GM18907 (cell line): ENCODE measurements around the gene ZCCHC24.

Experiments
- ATAC-seq: cut with Tn5 transposase; IDR thresholded peaks from one replicate; pipeline ENCODE4 v1.9.1; 2021; ENCODE audit warnings: mild to moderate bottlenecking, moderate library complexity; ENCODE audit not compliant: unreplicated experiment

The ZCCHC24 gene

GRCh38 chr10:79374312-79375191 lies 70.9 kb downstream of the ZCCHC24 start:
- ATAC-seq = peak; percentile 70

DNA sequence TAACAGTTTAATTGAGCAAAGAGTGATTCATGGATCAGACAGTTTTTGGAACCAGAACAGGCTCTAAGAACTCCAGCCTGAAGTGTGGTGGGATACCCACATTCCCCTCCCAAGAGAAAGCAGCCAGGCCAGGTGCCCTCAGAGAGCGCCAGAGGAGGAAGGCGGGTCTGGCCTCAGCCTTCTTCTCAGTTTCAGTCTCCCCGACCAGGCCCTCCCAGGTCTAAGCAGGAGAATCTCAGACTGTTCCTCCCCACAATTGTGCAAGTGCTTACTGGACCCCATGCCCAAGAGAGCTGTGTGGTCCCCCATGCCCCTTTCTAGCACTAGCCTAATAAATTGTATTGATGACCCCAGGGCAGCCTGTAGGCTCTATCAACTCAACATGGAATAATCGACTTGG lies 72.6 kb downstream of the ZCCHC24 start:
- no peak for ATAC-seq

DNA sequence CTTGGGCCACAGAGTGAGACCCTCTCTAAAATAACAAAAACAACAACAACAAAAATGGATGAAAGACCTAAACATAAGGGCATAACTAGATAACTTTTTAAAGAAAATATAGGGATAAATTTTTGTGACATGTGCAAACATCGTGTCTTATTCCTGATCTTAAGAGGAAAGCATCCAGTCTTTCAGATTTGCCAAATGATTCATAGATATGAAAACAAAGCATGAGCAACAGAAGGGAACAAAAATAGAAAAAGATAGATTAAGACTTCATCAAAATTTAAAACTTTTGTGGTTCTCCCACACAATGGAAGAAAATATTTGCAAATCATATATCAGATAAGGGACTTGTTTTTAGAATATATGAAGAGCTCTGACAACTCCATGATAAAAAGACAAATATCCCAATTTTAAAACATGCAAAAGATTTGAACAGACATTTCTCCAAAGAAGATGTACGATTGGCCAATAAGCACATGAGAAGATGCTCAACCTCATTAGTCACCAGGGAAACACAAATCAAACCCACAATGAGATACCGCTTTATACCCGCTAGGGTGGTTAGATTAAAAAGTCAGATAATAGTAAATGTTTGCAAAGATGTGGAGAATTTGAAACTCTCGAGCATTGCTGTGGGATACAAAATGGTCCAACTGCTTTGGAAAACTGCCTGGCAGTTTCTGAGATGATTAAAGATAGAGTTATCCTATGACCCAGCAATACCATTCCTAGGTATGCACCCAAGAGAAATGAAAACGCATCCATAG lies 77.8 kb downstream of the ZCCHC24 start:
- ATAC-seq = no peak

GRCh38 chr10:79361726-79362397 lies 83.6 kb downstream of the ZCCHC24 start:
- no peak for ATAC-seq

GRCh38 chr10:79360499-79361342 lies 84.7 kb downstream of the ZCCHC24 start:
- ATAC-seq = no peak

DNA sequence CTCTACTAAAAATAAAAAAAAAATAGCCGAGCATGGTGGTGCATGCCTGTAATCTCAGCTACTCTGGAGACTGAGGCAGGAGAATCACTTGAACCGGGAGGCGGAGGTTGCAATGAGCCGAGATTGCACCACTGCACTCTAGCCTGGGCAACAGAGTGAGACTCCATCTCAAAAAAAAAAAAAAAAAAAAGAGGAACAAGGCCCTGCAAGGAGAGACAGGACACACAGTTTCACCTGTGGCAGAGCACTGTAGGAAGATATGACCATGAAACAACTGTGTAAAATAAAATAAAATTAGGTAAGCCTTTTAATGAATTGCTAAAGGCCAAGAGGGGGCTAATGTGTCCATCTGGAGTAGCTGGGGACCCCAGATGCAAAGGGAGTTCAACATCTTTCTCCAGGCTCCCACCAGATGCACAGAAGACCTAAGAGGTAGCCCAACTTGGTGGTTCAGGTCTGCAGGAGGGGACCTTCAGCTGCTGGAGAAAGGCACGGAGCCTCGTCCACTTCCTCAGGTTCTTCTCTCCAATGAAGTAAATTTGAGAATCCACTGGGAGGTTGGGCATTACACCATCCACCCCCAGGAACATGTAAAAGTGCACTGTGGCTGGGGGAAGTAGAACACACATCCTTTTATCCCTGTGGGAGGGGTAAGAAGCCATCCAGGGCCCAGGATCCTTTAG lies 85.5 kb downstream of the ZCCHC24 start:
- no peak for ATAC-seq

DNA sequence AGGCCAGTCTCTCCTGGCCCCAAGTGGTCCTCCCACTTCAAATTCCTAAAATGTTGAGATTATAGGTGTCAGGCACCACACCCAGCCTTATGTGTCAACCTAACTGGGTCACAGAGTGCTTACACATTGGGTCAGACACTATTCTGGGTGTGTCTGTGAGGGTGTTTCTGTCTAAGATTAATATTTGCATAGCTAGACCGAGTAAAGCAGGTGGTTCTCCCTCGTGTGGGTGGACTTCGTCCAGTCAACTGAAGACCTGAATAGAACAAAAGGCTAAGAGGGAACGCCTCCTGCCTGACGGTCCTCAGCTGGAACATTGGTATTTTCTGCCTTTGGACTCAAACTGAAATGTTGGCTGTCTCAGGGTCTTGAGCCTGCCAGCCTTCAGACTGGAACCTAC lies 86.6 kb downstream of the ZCCHC24 start:
- no peak for ATAC-seq

DNA sequence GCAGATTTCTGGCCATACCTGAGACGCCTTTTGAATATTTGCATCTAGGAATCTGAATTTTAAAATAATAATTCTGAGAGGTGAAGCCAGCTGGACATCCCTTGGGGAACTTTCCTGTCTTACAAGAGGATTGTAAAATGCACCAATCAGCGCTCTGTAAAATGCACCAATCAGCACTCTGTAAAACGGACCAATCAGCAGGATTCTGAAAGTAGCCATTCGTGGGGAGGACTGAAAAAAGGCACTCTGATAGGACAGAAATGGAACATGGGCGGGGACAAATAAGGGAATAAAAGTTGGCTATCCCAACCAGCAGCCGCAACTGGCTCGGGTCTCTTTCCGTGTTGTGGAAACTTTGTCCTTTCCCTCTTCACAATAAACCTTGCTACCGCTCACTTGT lies 88.2 kb downstream of the ZCCHC24 start:
- ATAC-seq = no peak

DNA sequence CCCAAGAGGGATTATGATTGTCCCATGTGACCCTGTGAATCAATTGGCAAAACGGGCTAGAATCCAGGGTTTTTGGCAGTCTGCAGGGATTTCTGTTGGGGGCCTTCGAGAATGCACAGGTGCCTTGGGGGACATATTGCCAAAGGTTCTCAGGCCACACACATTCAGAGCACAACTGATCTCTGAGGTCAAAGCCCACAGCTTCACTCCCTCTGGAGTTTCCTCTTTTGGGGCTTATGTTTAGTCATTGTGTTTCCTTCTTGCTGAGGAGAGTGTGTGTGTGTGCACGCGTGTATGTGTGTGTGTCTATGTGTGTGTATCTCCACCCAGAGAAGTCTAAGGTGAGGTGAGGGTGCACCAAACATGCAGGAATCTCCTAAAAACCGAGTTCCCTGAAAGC lies 89.3 kb downstream of the ZCCHC24 start:
- ATAC-seq = no peak

DNA sequence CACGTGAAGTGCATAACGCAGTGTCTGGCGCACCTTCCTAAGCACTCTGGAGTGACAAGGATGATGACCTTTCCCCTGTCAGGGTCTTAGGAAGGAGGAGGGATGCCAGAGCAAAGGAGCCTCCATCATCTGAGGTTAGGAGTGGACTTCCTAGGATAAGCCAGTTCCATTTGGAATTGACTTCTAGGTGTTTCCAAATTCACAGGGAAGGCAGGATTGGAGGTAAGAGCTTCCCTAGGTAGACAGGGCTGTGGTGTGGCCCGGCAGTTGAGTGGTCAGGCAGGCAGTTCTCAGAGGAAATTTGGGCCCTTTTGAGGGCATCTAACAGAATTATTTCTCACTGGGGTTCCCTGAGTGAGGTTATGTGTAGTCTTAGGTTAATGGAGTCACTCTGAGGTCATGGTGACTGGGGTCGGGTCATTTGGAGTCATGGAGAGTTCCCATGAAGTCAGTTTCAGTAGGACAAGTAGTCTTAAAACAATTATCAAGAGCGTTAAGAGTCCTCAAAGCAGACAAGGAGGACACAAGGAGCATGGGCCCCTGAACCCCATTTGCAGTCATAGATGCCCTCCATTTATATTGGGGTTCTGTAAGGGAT lies 89.9 kb downstream of the ZCCHC24 start:
- ATAC-seq = no peak

- no peak for ATAC-seq
These were observed 90.8 kb downstream of the ZCCHC24 start for GRCh38 chr10:79354615-79355014.

GRCh38 chr10:79354141-79354540 lies 91.3 kb downstream of the ZCCHC24 start:
- no peak for ATAC-seq

DNA sequence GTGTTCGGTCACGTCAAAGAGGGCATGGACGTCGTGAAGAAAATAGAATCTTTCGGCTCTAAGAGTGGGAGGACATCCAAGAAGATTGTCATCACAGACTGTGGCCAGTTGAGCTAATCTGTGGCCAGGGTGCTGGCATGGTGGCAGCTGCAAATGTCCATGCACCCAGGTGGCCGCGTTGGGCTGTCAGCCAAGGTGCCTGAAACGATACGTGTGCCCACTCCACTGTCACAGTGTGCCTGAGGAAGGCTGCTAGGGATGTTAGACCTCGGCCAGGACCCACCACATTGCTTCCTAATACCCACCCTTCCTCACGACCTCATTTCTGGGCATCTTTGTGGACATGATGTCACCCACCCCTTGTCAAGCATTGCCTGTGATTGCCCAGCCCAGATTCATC lies 91.7 kb downstream of the ZCCHC24 start:
- ATAC-seq = no peak

GRCh38 chr10:79353000-79353406 lies 92.4 kb downstream of the ZCCHC24 start:
- no peak for ATAC-seq

DNA sequence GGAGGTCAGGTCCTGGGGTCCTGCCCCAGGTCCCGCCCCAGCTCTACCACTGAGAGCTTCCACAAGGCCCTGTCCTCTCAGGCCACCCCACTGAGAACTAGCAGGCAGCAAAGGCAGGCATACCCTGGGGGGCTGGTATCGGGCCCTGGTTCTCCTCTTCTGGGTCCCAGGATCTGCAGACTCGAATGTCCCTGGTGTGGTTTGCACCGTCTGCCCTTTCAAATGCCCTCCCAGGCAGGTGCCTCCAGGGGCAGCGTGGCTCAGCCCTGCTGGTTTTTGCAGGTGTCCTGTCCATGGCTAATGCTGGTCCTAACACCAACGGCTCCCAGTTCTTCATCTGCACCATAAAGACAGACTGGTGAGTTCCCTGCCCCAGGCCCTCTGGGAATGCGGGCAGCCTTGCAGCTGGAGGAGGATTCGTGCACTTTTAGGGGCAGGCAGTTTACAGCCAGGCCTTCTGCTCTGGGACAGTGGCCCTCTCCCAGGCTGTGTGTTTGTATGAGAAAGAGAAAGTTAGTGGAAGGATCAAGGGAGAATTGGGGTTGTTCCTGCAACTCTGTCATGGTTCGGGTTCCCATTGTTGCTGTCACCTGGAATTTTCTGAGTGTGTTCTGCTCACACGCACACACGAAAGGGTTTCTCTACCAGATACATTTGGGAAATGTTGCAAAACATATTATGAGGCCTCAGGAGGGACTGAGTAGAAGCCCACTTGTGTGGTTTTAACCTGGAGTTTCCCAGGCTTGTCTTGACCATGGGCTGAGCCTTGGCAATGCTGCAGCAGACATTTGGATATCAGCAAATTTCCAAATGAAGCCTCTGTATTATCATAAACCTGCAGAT lies 93.2 kb downstream of the ZCCHC24 start:
- no peak for ATAC-seq

GRCh38 chr10:79351332-79351731 lies 94.1 kb downstream of the ZCCHC24 start:
- no peak for ATAC-seq

GRCh38 chr10:79350407-79351154 lies 94.8 kb downstream of the ZCCHC24 start:
- no peak for ATAC-seq

GRCh38 chr10:79349766-79350406 lies 95.5 kb downstream of the ZCCHC24 start:
- ATAC-seq = no peak
